HG03196 (cell line): ENCODE measurements around the gene SLC51A.
"Not testable (repeated sequence)": the region's sequence is repeated elsewhere in the genome, so short reads cannot be mapped to it uniquely, and the experiment has no call there.

Experiments used
- ATAC-seq: cut with Tn5 transposase; IDR thresholded peaks from one replicate; pipeline ENCODE4 v1.9.1; 2021; ENCODE audit not compliant: unreplicated experiment

The SLC51A gene

DNA sequence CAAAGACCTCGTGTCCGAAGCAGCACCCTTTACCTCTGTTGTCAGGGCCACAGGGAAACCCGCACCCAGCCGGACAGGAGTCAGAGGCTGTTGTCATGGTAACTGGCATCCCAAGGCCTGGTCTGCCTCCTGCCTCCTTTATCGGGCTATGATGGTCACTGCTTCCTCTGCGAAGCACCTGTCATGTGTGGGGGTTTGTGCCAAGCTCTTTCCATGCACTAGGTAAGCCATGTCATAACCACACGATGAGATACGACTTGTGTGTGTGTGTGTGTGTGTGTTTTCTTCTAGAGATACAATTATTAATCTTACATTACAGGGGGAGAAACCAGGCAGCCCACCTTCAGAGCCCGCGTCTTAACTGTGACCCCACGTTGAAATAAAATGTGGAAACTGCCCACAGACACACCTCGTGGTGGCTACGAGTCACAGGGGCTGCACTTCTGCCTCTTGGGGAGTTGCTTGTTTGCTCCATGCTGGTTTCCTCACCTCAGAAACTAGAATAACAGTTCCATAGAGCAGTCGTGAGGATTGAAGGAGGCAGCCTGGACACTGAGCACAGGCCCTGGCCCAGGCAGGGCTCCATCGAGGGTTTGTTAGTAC lies 23.1 kb upstream of the SLC51A start:
- no peak for ATAC-seq

GRCh38 chr3:196193736-196194541 lies 22.4 kb upstream of the SLC51A start:
- no peak for ATAC-seq

DNA sequence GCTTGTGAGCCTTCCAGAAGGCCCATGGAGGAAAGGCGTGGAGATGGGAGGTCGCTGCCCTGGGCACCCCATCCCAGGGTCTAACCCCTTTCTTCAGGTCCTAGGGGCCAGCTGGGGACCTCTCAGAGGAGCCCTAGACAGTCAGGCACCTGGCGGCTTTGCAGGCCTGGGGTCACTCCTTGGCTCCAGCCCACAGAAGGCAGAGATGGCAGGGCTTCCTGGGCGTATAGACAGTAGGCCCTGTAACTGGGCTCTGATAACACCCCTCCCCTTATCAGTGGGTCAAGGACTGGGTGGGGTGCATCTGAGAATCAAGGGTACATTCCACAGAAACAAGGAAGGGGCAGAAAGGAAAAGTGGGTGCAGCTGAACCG lies 21.8 kb upstream of the SLC51A start:
- no peak for ATAC-seq

DNA sequence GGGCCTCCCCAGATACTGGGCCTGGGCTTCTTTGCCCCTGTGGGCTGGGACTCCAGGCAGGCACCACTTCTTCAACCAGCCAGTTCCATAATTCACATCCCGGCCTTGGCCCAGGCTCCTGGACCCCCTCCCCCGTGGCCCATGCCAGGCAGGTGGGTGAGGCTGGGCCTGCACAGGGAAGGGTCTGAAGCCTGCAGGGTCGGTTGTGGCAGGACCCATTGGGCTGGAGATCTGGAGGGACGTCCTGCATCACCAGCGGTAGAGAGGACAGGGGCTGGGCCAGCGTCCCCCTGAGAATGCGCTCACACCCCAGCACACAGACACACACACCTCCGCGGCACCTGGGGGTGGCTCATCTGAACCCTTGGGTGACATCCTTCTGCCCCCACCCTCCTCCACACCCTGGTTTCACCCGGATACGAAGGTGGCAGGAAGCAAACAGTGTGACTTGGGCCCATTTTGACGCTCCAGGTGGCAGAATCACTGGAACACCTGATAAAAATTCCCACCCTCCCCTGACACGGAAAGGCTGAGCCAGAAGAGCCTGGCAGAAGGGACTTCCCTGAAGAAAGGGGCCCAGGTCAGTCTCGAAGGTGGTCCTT lies 20.6 kb upstream of the SLC51A start:
- ATAC-seq = no peak

DNA sequence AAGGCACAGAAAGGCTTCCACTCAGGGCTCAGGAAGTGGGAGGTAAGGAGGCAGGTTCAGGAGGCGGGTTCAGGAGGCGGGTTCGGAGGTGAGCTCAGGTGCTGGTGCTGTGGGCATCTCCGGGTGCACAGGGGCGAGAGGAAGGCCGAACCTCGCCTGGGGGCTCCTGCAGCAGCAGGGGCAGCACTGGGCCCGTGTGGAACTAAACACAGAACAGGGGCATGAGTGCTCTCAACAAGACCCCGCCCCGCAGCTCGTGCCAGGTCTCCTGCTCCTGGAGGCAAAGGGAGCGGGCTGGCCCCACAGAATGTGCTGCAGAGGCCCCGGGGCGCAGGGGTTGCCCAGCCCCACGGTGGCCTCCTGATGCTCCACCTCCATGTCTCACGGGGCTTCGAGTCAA lies 18.8 kb upstream of the SLC51A start:
- ATAC-seq = no peak

GRCh38 chr3:196198081-196198675 lies 18.2 kb upstream of the SLC51A start:
- ATAC-seq = no peak

- ATAC-seq = no peak
Observed at GRCh38 chr3:196198771-196199753, 17.3 kb upstream of the SLC51A start.

DNA sequence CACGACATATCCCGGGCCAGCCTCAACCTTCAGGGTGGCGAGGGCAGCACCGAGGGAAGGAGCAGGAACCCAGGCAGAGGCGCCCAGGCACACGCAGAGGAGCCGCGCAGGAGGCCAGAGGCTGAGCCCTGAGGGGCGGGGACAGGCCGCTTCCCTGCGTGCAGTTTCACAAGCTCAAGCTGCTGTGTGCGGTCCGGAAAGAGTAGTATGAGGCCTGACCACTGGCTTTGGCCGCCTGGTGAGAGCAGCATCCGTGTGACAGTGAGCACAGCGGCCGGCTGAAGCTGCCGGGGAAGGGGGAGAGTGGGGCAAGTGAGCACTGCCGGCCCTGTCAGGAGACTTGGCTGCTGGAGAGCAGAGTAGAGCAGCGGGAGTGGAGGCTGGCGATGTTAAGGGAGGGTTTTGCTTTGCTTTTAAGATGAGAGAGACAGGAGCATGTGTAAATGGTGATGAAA lies 13.8 kb upstream of the SLC51A start:
- no peak for ATAC-seq

DNA sequence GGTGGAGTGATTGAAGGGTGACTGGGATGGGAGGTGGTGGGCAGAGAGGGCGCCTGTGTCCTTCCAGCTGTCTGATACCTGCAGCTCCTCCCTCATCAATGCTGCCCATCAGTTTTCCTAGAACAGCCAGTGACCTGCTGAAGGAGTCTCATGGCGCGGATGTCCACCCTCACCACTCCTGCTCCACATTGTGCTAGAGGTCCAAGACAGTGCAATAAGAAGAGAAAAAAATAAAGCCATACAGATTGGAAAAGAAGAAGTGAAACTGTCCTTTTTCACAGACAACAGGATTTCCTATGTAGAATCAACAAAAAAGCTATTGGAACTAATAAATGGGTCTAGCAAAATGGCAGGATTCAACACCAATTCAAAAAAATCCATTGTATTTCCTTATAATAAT lies 12.5 kb upstream of the SLC51A start:
- ATAC-seq = no peak

GRCh38 chr3:196205442-196206205 lies 10.7 kb upstream of the SLC51A start:
- not testable (repeated sequence) for ATAC-seq

GRCh38 chr3:196207159-196207832 lies 9.0 kb upstream of the SLC51A start:
- ATAC-seq = no peak

- ATAC-seq = no peak
Observed at GRCh38 chr3:196207833-196208607, 8.3 kb upstream of the SLC51A start.

GRCh38 chr3:196208942-196209695 lies 7.2 kb upstream of the SLC51A start:
- ATAC-seq = no peak

GRCh38 chr3:196209944-196210672 lies 6.2 kb upstream of the SLC51A start:
- not testable (repeated sequence) for ATAC-seq

- ATAC-seq = no peak
Observed at GRCh38 chr3:196210673-196211556, 5.4 kb upstream of the SLC51A start, which contains the start of gene ZDHHC19. Gene ZDHHC19, minus strand, starts transcription at chr3:196211400. Its CDS starts 85 bp downstream, at chr3:196211315.
